Endothelial cell of umbilical vein (primary cell): ENCODE data around the gene CLPX. TPM values are rescaled to one million over a fixed set of nuclear protein-coding genes. Genes with fewer than 3 reads are reported as not detected.

Source experiments
- BruUV-seq: library from RNA; stranded (reverse); fragments of 400-500 nt; replicated peaks from 2 replicates; lab custom pipeline; 2021; lab: Mats Ljungman, UMichigan
- CTCF ChIA-PET: fragments of 300-600, 350-600 bp; sonication (Branson Sonifier 250); formaldehyde crosslinking; loops from one replicate; lab custom pipeline; 2021; ENCODE audit warnings: antibody characterized with exemption, inconsistent platforms; lab: Charles Lee
- POLR2A ChIA-PET: fragments of 300-600, 350-600 bp; sonication (Branson Sonifier 250); formaldehyde crosslinking; loops from one replicate; lab custom pipeline; 2021; ENCODE audit warnings: antibody characterized with exemption, inconsistent platforms; lab: Charles Lee
- DNase-seq: peaks from one replicate; pipeline ENCODE4 v3.0.0-alpha.2; 2011; ENCODE audit warnings: low read depth, low spot score
- FAIRE-seq: peaks from 2 replicates; lab custom pipeline; 2011; peaks lifted over from hg19 to GRCh38; lab: Jason Lieb, UNC
- H2AFZ ChIP-seq: 2 replicates; pipeline ENCODE4 v1.6.0; 2012; ENCODE audit warnings: low read depth, low read length, control low read depth, inconsistent platforms
- H3K27ac ChIP-seq: 2 replicates; pipeline ENCODE4 v1.5.1; 2011; ENCODE audit warnings: low read depth, mild to moderate bottlenecking, control low read depth, low read length, moderate library complexity; ENCODE audit not compliant: insufficient read depth
- H3K27me3 ChIP-seq, 2 experiments: 2 replicates each; pipeline versions ENCODE4 v1.6.0 to v1.6.1; 2011; ENCODE audit warnings: low read length in 2 of 2, mixed read lengths in 1 of 2; ENCODE audit not compliant: control insufficient read depth in 2 of 2, insufficient read depth in 2 of 2
- H3K36me3 ChIP-seq, 2 experiments: 2 replicates in 1 of 2; 3 replicates in 1 of 2; pipeline ENCODE4 v1.5.1; 2011; ENCODE audit warnings: low read length in 2 of 2, mild to moderate bottlenecking in 1 of 2, moderate library complexity in 1 of 2; ENCODE audit not compliant: control insufficient read depth in 2 of 2, insufficient read depth in 2 of 2; ENCODE audit errors: extremely low read depth in 1 of 2
- H3K4me1 ChIP-seq: 3 replicates; pipeline ENCODE4 v1.5.1; 2011; ENCODE audit warnings: mild to moderate bottlenecking, low read length; ENCODE audit not compliant: control insufficient read depth, insufficient read depth; ENCODE audit errors: extremely low read depth
- H3K4me2 ChIP-seq: 2 replicates; pipeline ENCODE4 v1.6.1; 2011; ENCODE audit warnings: low read length, control low read depth, mixed read lengths; ENCODE audit not compliant: insufficient read depth
- H3K4me3 ChIP-seq, 3 experiments: fragments of 200-600 bp in 1 of 3; sonication (generic), shearing (Covaris generic) in 1 of 3; replicated peaks in 1 of 3; 2 replicates each; pipeline ENCODE4 v1.5.1; 2011 to 2016; ENCODE audit warnings: control low read depth in 3 of 3, low read length in 3 of 3, mild to moderate bottlenecking in 2 of 3, inconsistent platforms in 1 of 3, low read depth in 1 of 3, moderate library complexity in 1 of 3; ENCODE audit not compliant: insufficient read depth in 1 of 3
- H3K79me2 ChIP-seq: 2 replicates; pipeline ENCODE4 v1.6.0; 2012; ENCODE audit warnings: low read length, inconsistent platforms; ENCODE audit not compliant: control insufficient read depth, insufficient read depth
- H3K9ac ChIP-seq: replicated peaks from 2 replicates; pipeline ENCODE3; 2011; ENCODE audit warnings: low read length, control low read depth; ENCODE audit not compliant: insufficient read depth; ENCODE audit errors: extremely low read depth
- H3K9me1 ChIP-seq: replicated peaks from 3 replicates; pipeline ENCODE4 v1.6.0; 2011; ENCODE audit warnings: mild to moderate bottlenecking, low read length; ENCODE audit not compliant: control insufficient read depth, insufficient read depth; ENCODE audit errors: extremely low read depth
- H3K9me3 ChIP-seq: replicated peaks from 2 replicates; pipeline ENCODE4 v1.5.1; 2012; ENCODE audit warnings: low read length, inconsistent platforms; ENCODE audit not compliant: control insufficient read depth, insufficient read depth
- H4K20me1 ChIP-seq: replicated peaks from 2 replicates; pipeline ENCODE3; 2011; ENCODE audit warnings: mild to moderate bottlenecking, low read length; ENCODE audit not compliant: control insufficient read depth, insufficient read depth; ENCODE audit errors: extremely low read depth
- EZH2 ChIP-seq: IDR thresholded peaks from 2 replicates; pipeline ENCODE4 v1.6.1; 2012; ENCODE audit warnings: borderline replicate concordance, low read depth, mild to moderate bottlenecking, moderate library complexity, low read length, inconsistent platforms; ENCODE audit not compliant: severe bottlenecking
- FOS ChIP-seq: IDR thresholded peaks from 2 replicates; pipeline ENCODE4 v1.6.1; 2011; ENCODE audit warnings: mild to moderate bottlenecking, low read length, moderate library complexity, borderline replicate concordance; ENCODE audit not compliant: insufficient read depth
- GATA2 ChIP-seq: IDR thresholded peaks from 2 replicates; pipeline ENCODE4 v1.7.0; 2011; ENCODE audit warnings: low read depth, mild to moderate bottlenecking, moderate library complexity, mixed read lengths, low read length; ENCODE audit not compliant: insufficient read length, insufficient read depth
- JUN ChIP-seq: IDR thresholded peaks from 2 replicates; pipeline ENCODE4 v1.6.1; 2011; ENCODE audit warnings: borderline replicate concordance, low read depth; ENCODE audit not compliant: insufficient read length, insufficient read depth
- MYC ChIP-seq: IDR thresholded peaks from one replicate; pipeline ENCODE4 v1.6.1; 2011; ENCODE audit warnings: mild to moderate bottlenecking, low read depth, low read length
- POLR2A ChIP-seq: IDR thresholded peaks from 2 replicates; pipeline ENCODE4 v1.6.1; 2012; ENCODE audit warnings: low read depth, mild to moderate bottlenecking, control low read depth, low read length
- POLR2AphosphoS5 ChIP-seq: IDR thresholded peaks from 2 replicates; pipeline ENCODE4 v1.6.1; 2012; ENCODE audit warnings: low read depth, mild to moderate bottlenecking, control low read depth, low read length, moderate library complexity; ENCODE audit not compliant: insufficient read depth
- dilution Hi-C: fragments of 300-500 bp; cut with MboI; formaldehyde crosslinking; loops from one replicate; pipeline ENCODE4 v1.15.0; 2019; ENCODE audit warnings: low sequenced_read_pairs; ENCODE audit not compliant: extremely low pct_ligation_motif_present
- intact Hi-C: fragments of 100-400 bp; cut with micrococcal nuclease; formaldehyde crosslinking; loops from one replicate; pipeline ENCODE4 v1.10.0; 2022
- polyA plus RNA-seq, 4 experiments: library from polyadenylated mRNA; depleted of rRNA in 3 of 4; stranded (reverse) in 3 of 4; unstranded in 1 of 4; fragments of >200 nt; gene quantifications; 2 replicates each; pipeline versions ENCODE4 v1.2.1 to v1.2.3, GENCODE V29; 2011 to 2012; ENCODE audit warnings: missing spikeins in 1 of 4
- total RNA-seq: library from RNA; stranded (reverse); gene quantifications from 2 replicates; pipeline ENCODE4 v1.2.3, GENCODE V29; 2021
- TF ChIP-seq, protein P1 (sequence below), 2 donors: IDR thresholded peaks; 1 replicate in 1 of 2; 2 replicates in 1 of 2; pipeline ENCODE4 v1.5.1; 2011; ENCODE audit warnings: low read length in 2 of 2, mild to moderate bottlenecking in 2 of 2, moderate library complexity in 2 of 2, control low read depth in 1 of 2, inconsistent platforms in 1 of 2, low read depth in 1 of 2; ENCODE audit not compliant: insufficient read depth in 1 of 2; ENCODE audit errors: extremely low read depth in 1 of 2
- TF ChIP-seq, protein P2 (sequence below): IDR thresholded peaks from 2 replicates; pipeline ENCODE4 v1.6.1; 2011; ENCODE audit not compliant: insufficient read depth, insufficient read length

The CLPX gene
- total and polyA plus RNA-seq, 2 donors (not counting 3 experiments of a cell fraction or from before 2014, with no cell fraction given) = 11.1 to 41.4 TPM

DNA sequence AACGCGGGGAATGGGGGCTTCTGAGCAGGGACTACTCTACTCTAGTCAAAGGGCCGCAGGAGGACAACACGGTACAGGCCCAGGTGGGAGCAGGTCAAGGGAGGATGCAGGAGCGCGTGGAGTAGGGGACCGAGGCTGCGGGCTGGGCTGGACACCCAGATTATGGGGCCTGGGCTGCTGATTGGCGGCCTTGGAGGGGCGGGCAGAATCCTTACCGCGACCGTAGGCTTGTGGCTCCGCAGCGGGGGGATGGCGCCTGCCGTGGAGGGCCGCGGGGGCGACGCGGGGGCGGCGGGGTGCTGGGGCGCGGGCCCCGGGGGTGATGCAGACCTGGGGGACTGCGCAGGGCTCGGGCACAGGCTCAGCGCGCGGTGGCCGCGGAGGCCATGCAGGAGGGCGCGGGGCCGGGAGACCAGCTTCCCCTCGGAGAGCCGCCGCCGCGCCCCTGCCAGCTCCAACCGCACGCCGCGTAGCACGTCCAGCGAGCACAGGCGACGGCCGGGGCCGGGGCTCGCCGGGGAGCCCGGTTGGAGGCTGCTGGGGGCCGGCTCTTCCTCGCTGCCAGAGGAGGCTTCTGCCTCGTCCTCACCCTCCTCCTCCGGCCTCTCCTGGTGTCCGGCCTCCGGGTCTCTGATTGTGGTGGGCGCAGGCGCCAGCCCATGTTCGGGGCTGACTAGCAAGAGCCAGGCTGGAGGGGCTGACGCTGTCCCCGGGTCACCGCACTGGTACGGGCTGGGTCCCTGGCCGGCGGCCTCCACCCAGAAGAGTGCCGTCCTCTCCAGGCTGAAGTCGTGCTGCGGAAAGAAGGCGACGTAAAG lies 83.0 kb downstream of the CLPX start:
- no TSS peak for BruUV-seq

More for the DNA sequence above, 83.0 kb downstream of the CLPX start:
- intact Hi-C loops = loop anchor here (1.0 kb wide), 1 partner anchor 48 kb away; no protein-coding TSS in a partner anchor
- ChIA-PET POLR2A (no interaction called here), CTCF (interaction anchor here (0.7 to 5.4 kb wide), 24 partner anchors 9 to 374 kb away, joined by 3 to 64 read pairs (median 5); partner anchors contain the start of genes KBTBD13, RASL12 and UBAP1L)
- no peaks in the 10 kb centered on the region for H3K27me3 ChIP-seq
- no peaks in the 10 kb centered on the region for H3K9me1 ChIP-seq
- peaks cover 2% of the 10 kb centered on the region for H3K4me1 ChIP-seq
- DNase-seq (no peak), FAIRE-seq (no peak)
- H3K79me2 ChIP-seq = no peaks in the 10 kb centered on the region
- dilution Hi-C loops = no loop called here
- H3K9ac ChIP-seq = no peak overlapping the region
- peak overlapping the region in 1 of 3 experiments; percentile 13 for H3K4me3 ChIP-seq
- H3K9me3 ChIP-seq = no peaks in the 10 kb centered on the region
- H2AFZ ChIP-seq = no peak overlapping the region
- peaks cover 0 to 9% of the 10 kb centered on the region in 2 experiments for H3K36me3 ChIP-seq
- TF ChIP-seq, protein P1, sequence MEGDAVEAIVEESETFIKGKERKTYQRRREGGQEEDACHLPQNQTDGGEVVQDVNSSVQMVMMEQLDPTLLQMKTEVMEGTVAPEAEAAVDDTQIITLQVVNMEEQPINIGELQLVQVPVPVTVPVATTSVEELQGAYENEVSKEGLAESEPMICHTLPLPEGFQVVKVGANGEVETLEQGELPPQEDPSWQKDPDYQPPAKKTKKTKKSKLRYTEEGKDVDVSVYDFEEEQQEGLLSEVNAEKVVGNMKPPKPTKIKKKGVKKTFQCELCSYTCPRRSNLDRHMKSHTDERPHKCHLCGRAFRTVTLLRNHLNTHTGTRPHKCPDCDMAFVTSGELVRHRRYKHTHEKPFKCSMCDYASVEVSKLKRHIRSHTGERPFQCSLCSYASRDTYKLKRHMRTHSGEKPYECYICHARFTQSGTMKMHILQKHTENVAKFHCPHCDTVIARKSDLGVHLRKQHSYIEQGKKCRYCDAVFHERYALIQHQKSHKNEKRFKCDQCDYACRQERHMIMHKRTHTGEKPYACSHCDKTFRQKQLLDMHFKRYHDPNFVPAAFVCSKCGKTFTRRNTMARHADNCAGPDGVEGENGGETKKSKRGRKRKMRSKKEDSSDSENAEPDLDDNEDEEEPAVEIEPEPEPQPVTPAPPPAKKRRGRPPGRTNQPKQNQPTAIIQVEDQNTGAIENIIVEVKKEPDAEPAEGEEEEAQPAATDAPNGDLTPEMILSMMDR (IDR thresholded peaks at IDR 0.05; ENCODE audit: extremely low read depth in 1 of 2, insufficient read depth in 1 of 2, low read depth in 1 of 2, low read length in 2 of 2) = no peak
- no peak for TF ChIP-seq JUN
- no peak for TF ChIP-seq FOS
- TF ChIP-seq POLR2A = no peak
- TF ChIP-seq POLR2AphosphoS5 = no peak
- TF ChIP-seq EZH2 = no peak
- TF ChIP-seq, protein P2, sequence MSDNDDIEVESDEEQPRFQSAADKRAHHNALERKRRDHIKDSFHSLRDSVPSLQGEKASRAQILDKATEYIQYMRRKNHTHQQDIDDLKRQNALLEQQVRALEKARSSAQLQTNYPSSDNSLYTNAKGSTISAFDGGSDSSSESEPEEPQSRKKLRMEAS = no peak
- no peak for TF ChIP-seq GATA2
- no peak for TF ChIP-seq MYC
- no peak overlapping the region for H3K4me2 ChIP-seq
- H3K27ac ChIP-seq = no peak overlapping the region
- no peaks in the 10 kb centered on the region for H4K20me1 ChIP-seq
